Neutrophil (primary cell): ENCODE measurements around the gene E2F3.

Experiments
- H3K27ac ChIP-seq: fragments of 200-600 bp; sonication (generic); 2 replicates; pipeline ENCODE4 v1.5.1; 2016; ENCODE audit warnings: mild to moderate bottlenecking, moderate library complexity
- H3K27me3 ChIP-seq: fragments of 200-600 bp; sonication (generic); 2 replicates; pipeline ENCODE4 v1.6.0; 2016; ENCODE audit warnings: mild to moderate bottlenecking
- H3K36me3 ChIP-seq: fragments of 200-600 bp; sonication (generic); 2 replicates; pipeline ENCODE4 v1.5.1; 2017
- H3K4me1 ChIP-seq, 2 experiments: fragments of 200-600 bp in 1 of 2; sonication (generic) in 1 of 2; 1 replicate in 1 of 2; 2 replicates in 1 of 2; pipeline versions ENCODE4 v1.5.1 to v1.6.1; 2013 to 2016; ENCODE audit warnings: low read depth in 1 of 2, low read length in 1 of 2, mild to moderate bottlenecking in 1 of 2, moderate library complexity in 1 of 2; ENCODE audit not compliant: control insufficient read depth in 1 of 2, insufficient read depth in 1 of 2
- H3K4me3 ChIP-seq, 2 experiments: fragments of 200-600 bp in 1 of 2; sonication (generic) in 1 of 2; 1 replicate in 1 of 2; 2 replicates in 1 of 2; pipeline ENCODE4 v1.5.1; 2013 to 2016; ENCODE audit warnings: low read depth in 1 of 2, low read length in 1 of 2, mild to moderate bottlenecking in 1 of 2, moderate library complexity in 1 of 2
- H3K9me3 ChIP-seq: fragments of 200-600 bp; sonication (generic); 2 replicates; pipeline ENCODE4 v1.5.1; 2016
- TF ChIP-seq, protein P1 (sequence below): fragments of 200-600 bp; sonication (generic); IDR thresholded peaks from 2 replicates; pipeline ENCODE4 v1.5.1; 2016; ENCODE audit warnings: antibody characterized with exemption

Gene E2F3

GRCh38 chr6:20476501-20477043, 74.9 kb downstream of the E2F3 start:
- H3K4me3 ChIP-seq, result no peak overlapping the region
- TF ChIP-seq, protein P1, sequence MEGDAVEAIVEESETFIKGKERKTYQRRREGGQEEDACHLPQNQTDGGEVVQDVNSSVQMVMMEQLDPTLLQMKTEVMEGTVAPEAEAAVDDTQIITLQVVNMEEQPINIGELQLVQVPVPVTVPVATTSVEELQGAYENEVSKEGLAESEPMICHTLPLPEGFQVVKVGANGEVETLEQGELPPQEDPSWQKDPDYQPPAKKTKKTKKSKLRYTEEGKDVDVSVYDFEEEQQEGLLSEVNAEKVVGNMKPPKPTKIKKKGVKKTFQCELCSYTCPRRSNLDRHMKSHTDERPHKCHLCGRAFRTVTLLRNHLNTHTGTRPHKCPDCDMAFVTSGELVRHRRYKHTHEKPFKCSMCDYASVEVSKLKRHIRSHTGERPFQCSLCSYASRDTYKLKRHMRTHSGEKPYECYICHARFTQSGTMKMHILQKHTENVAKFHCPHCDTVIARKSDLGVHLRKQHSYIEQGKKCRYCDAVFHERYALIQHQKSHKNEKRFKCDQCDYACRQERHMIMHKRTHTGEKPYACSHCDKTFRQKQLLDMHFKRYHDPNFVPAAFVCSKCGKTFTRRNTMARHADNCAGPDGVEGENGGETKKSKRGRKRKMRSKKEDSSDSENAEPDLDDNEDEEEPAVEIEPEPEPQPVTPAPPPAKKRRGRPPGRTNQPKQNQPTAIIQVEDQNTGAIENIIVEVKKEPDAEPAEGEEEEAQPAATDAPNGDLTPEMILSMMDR, result no peak
- no peaks in the 10 kb centered on the region for H3K9me3 ChIP-seq
- peaks cover 26 to 36% of the 10 kb centered on the region in 2 experiments for H3K4me1 ChIP-seq
- peaks cover 17% of the 10 kb centered on the region for H3K36me3 ChIP-seq
- H3K27ac ChIP-seq, result no peak overlapping the region
- no peaks in the 10 kb centered on the region for H3K27me3 ChIP-seq

DNA sequence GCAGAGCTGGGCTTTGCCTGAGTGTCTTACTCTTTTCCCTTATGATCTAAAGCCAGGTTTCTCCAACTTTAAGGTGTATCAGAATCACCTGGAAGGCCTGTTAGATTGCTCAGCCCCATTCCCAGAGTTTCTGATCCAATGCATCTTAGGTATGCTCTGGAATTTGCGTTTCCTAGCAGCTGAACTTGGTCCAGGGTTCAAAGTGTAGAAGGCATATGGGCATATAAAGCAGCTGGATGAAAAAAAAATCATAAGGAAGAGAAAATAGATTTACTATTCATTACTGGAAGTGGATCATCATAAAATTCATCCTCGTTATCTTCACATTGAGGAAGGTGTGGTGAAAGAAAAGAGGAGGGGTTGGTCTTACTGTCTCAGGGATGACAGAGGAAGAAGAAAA, 75.8 kb downstream of the E2F3 start:
- Histone ChIP-seq H3K27me3 (no peaks in the 10 kb centered on the region), H3K27ac (peak overlapping the region; percentile 38)
- TF ChIP-seq, protein P1, result no peak

GRCh38 chr6:20479060-20479459, 77.4 kb downstream of the E2F3 start:
- TF ChIP-seq, protein P1, result no peak
- peaks cover 24% of the 10 kb centered on the region for H3K36me3 ChIP-seq
- H3K4me1 ChIP-seq, result peaks cover 48 to 58% of the 10 kb centered on the region in 2 experiments
- H3K9me3 ChIP-seq, result no peaks in the 10 kb centered on the region
- no peaks in the 10 kb centered on the region for H3K27me3 ChIP-seq
- H3K27ac ChIP-seq, result no peak overlapping the region
- H3K4me3 ChIP-seq, result no peak overlapping the region

More for the DNA sequence above, 75.8 kb downstream of the E2F3 start:
- Histone ChIP-seq H3K36me3 (peaks cover 19% of the 10 kb centered on the region), H3K9me3 (no peaks in the 10 kb centered on the region), H3K4me1 (peaks cover 32 to 42% of the 10 kb centered on the region in 2 experiments), H3K4me3 (no peak overlapping the region)

GRCh38 chr6:20479526-20479925, 77.8 kb downstream of the E2F3 start:
- Histone ChIP-seq H3K9me3 (no peaks in the 10 kb centered on the region), H3K27me3 (no peaks in the 10 kb centered on the region), H3K27ac (peak overlapping the region; percentile 23), H3K36me3 (peaks cover 24% of the 10 kb centered on the region), H3K4me1 (peaks cover 48 to 58% of the 10 kb centered on the region in 2 experiments), H3K4me3 (no peak overlapping the region)
- TF ChIP-seq, protein P1, result no peak

GRCh38 chr6:20481281-20481680, 79.6 kb downstream of the E2F3 start:
- Histone ChIP-seq H3K36me3 (peaks cover 27% of the 10 kb centered on the region), H3K9me3 (no peaks in the 10 kb centered on the region), H3K4me3 (no peak overlapping the region), H3K27ac (peak overlapping the region; percentile 0), H3K4me1 (peaks cover 48 to 61% of the 10 kb centered on the region in 2 experiments), H3K27me3 (no peaks in the 10 kb centered on the region)
- TF ChIP-seq, protein P1, result no peak
